Activated effector memory CD4-positive, alpha-beta T cell treated with anti-CD3 and anti-CD28 coated beads, Interleukin-2, amount 50 U/mL, for 16 hours (primary cell): ENCODE results near the gene CDC73.
"Not testable (repeated sequence)": the region's sequence is repeated elsewhere in the genome, so short reads cannot be mapped to it uniquely, and the experiment has no call there.

Experiments
- DNase-seq: peaks from one replicate; pipeline ENCODE4 v3.0.0-alpha.2; 2020

The CDC73 gene

DNA sequence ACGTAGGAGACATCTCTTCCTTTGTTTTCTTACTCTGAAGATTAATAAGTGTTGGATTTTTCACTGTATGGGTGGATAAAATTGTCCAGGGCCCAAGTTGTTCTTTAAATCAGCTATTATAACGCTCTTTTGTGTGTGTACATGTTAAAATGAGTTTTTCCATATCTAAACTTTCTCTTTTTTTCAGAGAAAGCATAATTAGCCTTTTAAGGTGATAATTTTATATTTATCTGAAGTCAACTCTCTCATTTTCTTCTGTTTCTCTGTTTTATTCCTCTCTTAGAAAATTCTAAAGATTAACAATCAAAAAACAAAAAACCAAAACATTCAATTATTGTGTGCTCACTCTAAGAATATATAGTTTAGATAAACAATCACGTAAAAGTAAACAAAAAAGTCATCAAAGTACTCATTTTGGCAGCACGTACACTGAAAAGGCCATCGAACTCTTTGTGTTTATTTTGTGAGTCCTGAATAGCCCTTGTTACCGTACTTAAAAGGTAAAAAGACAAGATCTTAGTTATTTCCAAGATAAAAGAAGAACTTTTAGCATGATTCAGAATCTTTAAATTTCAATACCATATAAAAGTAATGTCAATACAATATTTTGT is 7.2 kb upstream of the CDC73 start:
- no peak for DNase-seq

DNA sequence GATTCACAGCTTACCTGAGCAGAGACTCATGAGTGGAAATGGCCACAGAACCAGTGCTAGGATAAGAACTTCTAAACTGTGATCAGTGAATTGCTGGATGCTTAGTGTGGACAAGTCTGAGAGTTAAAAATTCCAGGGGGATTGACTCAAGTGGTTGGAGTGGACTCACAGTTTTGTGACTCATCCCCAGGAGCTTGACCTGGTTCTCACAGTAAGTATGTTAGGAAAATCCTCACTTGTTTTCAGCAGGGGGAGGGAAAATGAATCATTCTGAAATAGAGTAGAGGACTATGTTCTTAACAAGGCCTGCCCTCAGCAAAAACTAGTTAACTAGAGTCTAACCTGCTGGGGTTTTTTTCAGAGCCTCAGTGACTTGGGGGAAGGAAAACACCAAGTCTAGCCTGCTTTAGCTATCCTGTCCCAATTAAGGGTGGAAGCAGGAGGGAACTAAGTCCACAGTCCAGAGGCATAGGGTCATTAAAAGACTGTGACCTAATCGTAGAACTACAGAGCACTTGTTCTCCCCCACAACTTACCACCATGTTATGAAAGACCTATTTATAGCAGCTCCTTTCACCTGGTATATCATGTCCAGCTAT is 6.1 kb upstream of the CDC73 start:
- DNase-seq, result no peak

DNA sequence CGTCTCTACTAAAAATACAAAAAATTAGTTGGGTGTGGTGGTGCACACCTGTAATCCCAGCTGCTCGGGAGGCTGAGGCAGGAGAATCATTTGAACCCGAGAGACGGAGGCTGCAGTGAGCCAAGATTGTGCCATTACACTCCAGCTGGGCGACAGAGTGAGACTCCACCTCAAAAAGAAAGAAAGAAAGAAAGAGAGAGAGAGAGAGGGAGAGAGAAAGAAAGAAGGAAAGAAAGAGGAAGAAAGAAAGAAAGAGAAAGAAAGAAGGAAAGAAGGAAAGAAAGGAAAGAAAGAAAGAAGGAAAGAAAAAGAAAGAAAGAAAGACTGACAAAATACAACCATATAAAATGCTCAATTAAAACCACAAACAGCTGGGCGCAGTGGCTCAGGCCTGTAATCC is 4.7 kb upstream of the CDC73 start:
- DNase-seq, result not testable (repeated sequence)

DNA sequence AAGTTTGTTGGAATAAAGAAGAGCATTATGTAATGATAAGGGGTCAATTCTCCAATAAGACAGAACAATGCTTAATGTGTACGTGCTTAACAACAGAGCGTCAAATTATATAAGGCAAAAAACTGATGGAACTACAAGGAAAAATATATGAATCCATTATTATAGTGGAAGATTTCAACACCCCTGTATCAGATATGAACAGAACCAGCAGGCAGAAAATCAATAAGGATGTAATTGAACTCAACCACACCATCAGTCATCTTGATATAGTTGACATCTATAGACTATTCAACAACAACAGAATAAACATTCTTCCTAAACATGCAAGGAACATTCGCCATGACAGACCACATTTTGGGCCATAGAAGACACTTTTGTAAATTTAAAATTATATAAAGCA is 3.6 kb upstream of the CDC73 start:
- DNase-seq, result no peak

DNA sequence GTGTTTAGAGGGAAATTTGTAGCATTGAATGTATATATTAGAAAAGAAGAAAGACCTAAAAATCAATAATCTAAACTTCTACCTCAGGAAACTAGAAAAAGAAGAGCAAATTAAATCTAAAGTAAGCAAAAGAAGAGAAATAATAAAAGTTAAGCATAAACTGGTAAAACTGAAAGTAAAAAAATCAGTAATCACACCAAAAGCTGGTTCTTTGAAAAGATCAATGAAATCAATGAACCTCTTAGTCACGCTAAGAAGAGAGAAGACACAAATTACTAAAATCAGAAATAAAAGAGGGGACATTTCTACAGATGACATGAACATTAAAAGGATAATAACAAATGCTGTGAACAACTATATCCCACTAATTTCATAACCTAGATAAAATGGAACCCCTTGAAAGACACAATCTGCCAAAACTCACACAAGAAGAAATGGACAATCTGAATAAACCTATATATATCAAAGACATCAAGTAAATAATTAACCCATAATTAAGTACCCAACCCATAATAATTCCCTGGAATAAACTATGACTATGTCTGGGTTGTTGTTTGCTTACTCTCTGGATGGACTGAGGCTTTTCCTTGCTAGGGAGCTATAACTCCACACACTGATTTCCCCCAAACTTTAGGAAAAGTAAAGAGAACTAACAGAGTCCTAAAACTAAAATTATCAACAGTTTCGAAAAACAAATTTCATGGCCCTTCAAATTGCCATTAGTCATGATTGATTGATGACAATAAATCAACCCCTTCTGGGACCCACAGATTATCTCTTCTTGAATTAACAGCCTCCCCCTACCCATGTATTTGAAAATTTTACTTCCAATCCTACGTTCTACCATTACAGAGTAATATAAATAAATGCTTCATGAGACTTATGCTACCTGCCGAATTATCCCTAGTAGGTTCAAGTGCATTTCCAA is 2.8 kb upstream of the CDC73 start:
- no peak for DNase-seq

DNA sequence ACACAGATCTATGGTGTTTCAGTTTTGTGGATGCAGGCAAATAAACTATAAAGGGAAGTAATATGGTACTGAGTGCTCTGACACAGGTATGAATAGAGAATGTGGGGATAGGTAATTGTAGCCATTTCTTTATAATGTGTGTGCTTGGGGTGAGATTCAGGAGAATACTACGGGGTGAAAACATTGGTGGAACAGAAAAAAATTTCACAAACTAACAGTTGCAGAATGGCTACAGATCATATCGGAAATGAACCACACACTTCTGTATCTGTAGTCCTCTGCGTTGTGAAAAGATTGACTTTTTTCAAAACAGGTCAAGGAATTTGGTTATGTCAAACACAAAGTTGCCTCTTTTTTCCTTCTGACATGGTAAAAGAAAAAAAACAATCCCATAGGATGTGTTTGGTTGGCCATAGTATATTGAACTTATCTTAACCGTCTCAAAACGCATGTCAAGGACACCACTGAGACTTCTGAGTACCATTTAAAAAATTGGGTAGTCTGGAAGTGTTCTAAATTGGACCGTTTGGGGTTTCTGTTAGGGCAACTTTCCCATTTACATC is 1.1 kb upstream of the CDC73 start:
- DNase-seq, result no peak

DNA sequence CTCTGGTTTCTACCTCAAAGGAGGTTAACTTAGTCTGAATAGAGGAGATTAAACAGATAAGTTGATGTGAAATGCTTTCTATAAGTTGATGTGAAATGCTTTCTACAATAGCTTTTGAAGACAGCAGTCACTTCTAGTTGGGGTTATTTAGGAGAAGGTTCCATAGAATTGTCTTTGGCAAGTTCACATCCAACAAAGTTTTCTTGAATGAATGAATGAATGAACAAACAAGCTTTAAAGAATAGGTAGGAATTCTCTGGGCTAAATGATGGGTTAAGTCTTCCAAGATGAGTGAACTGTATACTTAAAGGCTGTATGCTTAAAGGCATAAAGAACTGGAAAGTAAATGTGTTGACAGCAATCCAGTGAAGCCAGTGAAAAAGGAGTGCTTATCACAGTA is 1.9 kb downstream of the CDC73 start:
- DNase-seq, result no peak

DNA sequence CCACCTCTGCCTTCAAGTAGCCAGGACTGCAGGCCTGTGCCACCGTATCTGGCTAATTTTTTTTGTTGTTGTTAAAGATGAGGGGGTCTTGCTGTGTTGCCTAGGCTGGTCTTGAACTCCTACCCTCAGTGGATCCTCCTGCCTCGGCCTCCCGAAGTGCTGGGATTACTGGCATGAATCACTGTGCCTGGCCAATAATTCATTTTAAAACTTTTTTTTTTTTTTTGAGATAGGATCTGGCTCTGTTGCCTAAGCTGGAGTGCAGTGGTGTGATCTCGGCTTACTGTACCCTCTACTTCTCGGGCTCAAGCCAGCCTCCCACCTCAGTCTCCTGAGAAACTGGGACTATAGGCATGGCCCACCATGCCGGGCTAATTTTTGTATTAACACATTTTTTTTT is 3.5 kb downstream of the CDC73 start:
- DNase-seq, result no peak

DNA sequence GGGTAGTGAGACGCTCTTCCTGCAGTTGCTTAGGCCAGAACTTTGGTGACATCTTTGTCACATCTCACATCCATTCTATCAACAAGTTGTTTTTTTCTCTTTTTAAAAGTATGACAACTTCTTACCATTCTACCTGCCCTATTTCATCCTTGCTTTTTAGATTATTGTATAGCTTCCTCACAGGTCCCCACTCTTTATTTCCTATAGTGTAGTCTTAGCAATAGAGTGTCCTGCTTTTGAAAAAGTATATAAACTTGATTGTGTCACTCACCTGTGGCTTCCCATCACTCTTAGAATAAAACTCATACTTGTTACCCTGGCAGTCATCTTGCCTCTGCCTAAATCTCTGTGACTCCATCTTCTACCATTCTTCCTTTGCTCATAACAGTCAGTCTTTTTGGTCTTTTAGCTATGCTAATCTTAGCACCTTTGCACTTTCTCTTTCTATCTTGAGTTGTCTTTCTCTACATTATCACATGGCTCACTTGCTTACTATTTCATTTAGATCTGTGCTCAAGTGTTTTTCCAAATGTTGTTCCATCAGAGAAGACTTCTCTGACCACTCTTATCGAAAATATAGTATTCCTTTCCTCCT is 9.5 kb downstream of the CDC73 start:
- DNase-seq, result no peak

DNA sequence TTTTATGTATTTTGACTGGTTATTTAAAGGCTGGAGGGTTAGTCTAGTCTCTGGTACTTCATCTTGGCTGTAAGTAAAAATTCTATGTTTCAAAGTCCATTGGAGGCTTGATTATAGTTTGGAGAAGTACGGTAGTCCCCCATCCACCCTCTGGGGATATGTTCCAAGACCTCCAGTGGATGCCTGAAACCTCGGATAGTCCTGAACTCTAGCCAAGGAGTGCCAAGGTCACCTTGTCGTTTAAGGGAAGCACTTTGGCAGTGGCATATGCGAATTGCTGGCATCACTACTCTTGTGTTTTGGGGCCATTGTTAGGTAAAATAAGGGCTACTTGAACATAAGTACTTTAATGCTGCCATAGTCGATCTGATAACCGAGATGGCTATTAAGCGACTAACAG is 18.4 kb downstream of the CDC73 start:
- DNase-seq, result no peak

DNA sequence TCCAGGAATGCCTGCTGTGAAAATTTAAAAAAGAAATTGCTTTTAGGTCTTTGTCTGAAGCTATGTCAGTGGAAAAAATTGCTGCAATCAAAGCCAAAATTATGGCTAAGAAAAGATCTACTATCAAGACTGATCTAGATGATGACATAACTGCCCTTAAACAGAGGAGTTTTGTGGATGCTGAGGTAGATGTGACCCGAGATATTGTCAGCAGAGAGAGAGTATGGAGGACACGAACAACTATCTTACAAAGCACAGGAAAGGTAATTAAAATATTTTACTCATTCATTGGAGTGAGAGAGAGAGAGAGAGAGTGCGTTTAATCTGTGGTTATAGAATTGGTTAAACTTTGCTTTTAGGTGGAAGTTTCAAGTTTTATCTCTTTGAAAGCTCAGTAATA is 20.0 kb downstream of the CDC73 start:
- DNase-seq, result no peak

DNA sequence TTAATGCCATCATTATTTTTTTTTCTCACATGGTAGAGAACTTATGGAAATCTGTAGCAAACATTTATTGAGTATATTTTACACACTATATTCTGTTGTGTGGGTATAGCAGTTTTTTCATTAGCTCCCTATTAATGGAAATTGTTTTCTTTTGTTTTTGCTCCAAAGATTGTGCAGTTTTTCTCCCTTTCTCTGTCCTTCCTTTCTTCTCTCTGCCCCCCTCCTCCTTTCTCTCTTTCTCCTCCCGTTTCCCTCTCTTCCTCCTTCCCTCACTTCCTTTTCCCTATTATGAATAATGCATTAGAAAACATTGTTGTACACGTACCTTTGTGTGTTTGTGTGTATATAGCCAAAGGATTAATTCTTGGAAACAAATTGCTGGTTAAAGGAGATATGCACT is 20.6 kb downstream of the CDC73 start:
- no peak for DNase-seq

DNA sequence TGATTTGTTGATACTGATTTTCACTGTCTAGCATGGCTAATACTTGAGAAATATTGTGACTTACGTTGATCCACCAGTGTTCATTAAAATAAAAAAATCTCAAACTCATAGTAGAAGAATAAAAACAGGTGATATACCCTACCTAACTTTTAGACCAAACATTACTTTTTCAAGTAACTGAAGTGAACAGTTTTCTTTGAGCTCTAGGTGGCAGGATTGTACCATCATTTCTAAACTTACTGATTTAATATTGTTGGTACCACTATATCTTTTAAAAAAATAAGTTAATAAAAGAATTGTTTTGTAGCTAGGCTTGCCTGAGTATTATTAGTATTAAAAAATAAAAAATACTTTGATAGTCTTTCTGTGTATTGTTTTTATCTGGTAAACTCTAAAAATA is 21.5 kb downstream of the CDC73 start:
- DNase-seq, result no peak

DNA sequence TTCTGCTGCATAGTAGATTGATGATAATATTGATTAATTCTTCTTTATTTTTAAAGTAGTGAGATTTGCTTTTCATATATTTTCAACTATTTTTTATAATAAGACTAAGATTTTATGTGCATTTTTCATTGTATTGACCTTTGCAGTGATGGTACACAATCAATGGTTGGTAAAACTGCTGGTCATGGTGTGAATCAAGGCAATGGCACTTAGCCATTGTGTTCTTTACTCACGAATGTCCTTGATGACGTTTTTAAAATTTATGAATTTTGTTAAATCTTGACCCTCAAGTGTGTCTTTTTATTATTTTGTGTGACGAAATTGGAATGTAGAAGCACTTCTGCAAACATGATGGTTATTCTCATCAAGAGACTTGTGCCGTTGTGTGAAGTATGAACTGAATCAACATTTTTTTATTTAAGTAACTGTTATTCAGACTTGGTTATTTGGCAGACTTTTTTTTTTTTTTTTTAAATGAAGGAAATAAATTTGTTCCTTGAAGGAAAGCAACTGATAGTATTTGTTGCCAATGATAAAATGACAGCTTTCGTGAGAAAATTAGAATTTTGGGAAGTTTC is 22.6 kb downstream of the CDC73 start:
- DNase-seq, result no peak

DNA sequence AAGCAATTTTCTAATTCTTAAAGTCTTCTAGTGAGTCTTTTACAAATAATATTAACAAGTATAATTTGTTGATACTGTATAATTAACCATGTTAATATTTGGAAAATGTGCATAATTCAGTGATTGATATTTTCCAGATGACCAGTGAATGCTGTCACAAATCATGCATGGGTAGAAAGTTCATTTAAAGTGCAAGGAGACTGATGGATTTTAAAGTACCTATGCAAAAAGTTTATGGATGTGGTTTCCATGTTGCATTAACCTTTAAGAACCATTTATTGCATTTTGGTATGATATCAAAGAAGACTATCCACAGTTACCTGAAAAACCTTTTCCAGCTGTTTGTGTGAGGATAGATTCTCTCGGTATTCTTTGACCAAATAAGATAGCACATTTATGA is 23.2 kb downstream of the CDC73 start:
- DNase-seq, result no peak

DNA sequence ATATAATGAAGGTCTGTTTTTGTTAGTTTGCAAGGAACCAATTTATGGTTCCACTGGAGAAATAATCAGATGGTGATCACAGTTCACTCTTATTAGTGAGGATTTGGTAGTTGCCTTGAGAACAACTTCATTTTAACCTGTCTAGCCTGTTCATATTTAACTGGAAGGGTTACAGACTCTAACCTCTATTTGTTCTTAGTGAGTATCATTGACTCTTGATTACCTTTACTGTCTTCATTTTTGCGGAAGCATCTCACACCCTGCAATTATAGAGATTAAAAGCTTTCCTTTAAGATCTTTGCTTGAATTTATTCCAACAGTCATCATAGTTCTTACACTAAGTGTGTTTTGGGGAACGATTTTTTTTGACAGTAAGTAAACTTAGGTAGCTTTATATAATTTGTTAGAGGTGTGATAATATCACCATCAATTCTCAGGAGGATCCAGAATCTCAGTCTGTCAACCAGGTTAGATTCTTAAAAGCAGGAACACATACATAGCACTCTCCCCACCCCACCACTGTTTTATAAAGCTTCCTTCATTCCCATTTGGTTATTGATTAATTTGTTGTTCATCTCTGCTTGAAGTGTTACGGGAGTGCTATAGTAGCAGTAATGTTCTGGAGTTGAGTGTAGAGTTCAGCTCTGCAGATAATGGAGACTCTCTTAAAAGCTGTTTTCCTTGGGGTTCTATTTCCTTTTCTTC is 34.4 kb downstream of the CDC73 start:
- DNase-seq, result no peak

DNA sequence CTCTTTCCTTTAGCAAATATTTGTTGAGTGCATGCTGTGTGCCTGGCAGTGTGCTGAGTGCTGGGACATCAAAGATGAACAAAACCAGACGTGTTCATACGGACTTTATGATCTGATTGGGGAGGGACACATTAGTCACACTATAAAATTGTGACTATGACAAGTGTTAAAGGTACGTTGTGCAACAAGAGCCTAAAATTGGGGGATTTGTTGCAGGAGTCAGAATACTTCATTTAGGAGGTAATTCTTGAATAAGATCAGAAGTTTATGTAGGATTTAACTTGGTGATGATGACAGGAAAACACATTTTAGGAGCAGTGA is 35.0 kb downstream of the CDC73 start:
- DNase-seq, result no peak

DNA sequence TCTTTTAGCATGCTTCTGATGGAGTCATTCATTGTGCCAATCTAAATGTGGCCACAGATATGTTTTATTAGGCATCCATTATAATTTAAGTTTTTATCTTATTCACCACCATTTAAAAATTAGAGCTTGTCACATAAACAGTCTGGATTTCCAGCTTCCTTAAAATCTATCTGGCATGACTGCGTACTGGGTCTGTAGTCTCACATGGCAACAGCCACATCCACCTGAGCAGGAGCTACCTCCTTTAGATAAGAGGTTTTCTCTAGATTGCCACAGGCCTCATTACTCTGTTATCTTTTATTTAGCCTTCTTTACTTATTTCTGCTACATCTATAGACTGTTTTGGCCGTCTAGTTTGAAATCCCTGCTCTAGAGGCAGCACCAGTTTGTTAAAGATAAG is 35.5 kb downstream of the CDC73 start:
- no peak for DNase-seq

DNA sequence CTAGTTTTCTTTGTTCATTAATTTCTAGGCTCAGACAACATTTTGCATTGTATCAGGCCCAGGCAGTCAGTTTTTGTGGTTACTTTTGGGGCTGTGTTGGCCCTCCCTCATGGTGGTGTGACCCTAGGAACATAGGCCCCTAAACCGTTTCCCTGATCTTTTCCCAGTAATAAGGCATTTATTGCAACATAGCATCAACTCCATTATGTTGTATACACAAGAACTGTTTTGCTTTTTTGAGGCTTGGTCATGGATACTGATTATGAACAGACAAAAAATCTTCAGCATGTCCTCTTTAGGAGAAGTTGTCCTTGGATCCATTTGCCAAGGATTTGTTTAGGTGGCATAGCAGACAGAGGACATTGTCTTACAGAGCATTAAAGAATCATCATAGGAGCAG is 54.3 kb downstream of the CDC73 start:
- no peak for DNase-seq

DNA sequence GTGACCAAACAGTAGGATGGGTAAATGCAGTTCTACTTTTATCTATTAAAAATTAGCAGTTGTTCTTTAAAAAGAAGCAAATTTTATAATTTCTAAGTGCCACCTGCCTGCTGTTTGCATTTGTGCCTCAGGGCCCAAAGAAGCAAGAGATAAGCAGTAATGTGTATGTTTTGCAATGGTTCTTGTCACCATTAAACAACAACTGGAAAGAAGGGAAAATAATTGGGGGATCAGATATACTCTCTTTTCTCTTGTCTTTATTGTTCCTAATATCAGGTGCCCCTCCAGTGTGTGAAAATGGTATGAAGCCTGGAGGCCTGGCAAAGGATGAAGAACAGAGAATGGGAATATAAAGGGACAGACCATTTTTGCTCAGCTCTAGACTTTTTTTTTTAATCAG is 55.0 kb downstream of the CDC73 start:
- no peak for DNase-seq

DNA sequence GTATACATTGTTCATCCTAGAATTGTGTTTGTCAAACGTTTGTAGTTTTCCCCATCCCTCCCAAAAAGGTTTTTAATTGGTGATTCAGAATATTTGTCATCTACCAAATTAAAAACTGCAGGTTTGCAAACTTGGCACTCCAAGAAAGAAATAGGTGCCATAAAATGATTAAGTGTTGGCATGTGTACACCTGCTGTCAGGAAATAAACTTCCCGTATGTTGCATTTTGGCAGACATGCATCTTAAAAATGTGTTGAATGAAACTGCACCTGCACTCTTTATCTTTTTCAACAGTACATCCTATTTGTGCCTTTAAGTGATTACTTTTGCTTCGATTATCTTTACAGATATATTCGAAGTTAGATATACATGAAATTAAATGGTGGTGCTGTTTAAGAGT is 57.3 kb downstream of the CDC73 start:
- no peak for DNase-seq

DNA sequence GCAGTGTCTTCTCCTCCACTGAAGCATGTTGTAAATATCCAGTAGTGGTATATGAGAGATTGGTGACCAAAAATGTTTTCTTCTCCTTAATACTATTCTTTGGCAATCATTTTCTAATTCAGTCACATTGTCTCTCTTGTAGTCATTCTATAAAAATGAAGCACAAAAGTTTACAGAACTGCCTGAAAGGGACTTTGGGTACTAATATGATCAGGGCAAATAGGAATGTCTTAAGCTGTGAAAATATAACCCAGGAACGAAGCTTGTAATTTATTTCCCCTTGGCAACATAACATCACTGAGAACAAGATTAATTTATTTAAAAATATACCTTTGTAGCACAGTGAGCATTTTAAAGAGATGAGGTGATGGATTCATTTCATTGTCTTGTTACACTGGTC is 59.7 kb downstream of the CDC73 start:
- no peak for DNase-seq

DNA sequence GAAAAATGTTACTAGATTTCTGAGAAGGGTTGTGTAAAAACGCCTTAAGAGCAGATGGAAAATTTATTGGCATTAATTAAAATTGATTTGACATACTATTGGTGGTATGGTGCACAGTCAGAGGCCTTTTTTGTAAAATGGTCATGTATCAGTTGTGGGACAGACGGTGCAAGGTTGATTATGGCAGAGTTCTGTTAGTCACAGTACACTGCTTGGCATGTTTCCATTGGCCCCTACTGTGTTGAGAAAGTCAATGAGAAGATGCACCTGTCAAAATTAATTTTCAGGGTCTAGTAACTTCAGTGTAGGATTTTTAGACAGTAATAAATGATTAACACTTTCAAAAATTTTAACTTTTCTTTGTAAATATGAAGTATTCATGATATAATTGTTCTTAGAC is 60.2 kb downstream of the CDC73 start:
- no peak for DNase-seq
